ENCODE measurements around the gene AUTS2. TPM values are rescaled to one million over a fixed set of nuclear protein-coding genes. Genes with fewer than 3 reads are reported as not detected.

The AUTS2 gene
- total and polyA plus RNA-seq, 9 of the 15 experiments (the other 6 are each of a cell fraction or from before 2014, with no cell fraction given), result 0.58 TPM; not detected in 8

DNA sequence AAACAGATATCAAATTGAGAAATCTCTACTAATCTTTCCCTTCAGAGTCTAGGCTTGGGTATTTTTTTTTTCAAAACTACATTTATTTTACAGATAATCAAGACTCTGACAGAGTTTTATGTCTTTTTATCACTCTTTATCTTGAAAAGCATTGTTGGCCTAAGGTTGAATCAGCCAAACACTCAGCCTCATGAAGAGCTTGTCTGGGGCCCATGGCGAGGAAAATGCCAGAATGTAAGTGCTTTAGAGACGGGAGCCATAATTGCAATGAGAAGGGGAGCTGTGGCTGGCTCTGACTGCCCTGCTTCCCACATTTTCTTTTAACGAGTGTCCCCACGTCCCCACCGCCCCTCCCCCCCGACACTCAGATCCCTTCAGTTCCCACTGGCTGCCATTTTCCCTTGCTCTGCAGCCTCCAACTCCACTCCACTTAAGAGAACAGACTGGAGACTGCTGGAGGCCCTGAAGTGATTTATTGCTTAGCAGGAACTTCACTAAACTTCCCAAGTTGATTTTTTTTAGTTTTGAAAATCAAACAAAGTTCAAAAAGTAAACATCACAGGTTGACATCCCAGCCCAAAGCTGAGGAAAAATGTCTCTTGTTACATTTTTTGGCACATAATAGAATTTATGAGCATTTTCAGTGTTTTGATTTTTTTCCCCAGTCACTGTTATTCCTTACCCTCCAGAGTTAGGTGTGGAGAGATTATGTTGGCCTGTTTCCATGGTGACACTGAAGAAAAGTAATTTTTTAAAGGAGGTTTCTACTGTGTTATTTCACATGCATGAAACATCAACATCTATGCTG, 896.2 kb downstream of the AUTS2 start:
- ChIA-PET POLR2A (no interaction called here), CTCF (ENCODE audit: low intra/inter-chr PET ratio) (no interaction called here)
- Histone ChIP-seq H3K9ac (ENCODE audit: insufficient read depth in 1 of 2, low read depth in 2 of 2, low read length in 2 of 2) (no peak overlapping the region), H3K27me3 (ENCODE audit: control insufficient read depth in 2 of 2, insufficient read depth in 2 of 2, low read length in 2 of 2) (peaks cover 0 to 1% of the 10 kb centered on the region in 2 experiments; a peak in 2 of 5 replicates), H3K9me3 (replicated peaks; ENCODE audit: control insufficient read depth, insufficient read depth, low read depth, low read length) (no peaks in the 10 kb centered on the region), H3K4me2 (ENCODE audit: insufficient read depth, low read length) (no peak overlapping the region), H3K9me1 (ENCODE audit: control insufficient read depth, insufficient read depth, low read length) (no peaks in the 10 kb centered on the region), H4K20me1 (replicated peaks; ENCODE audit: control insufficient read depth, insufficient read depth, low read length) (no peaks in the 10 kb centered on the region), H3K4me3 (no peak overlapping the region), H3K79me2 (ENCODE audit: control insufficient read depth, insufficient read depth, low read length) (no peaks in the 10 kb centered on the region), H3K27ac (ENCODE audit: extremely low read depth, low read depth, low read length) (no peak overlapping the region), H3K36me3 (ENCODE audit: control insufficient read depth, insufficient read depth, low read length) (no peaks in the 10 kb centered on the region), H2AFZ (ENCODE audit: low read depth, low read length) (no peak overlapping the region), H3K4me1 (replicated peaks in 1 of 2; ENCODE audit: control insufficient read depth in 2 of 2, insufficient read depth in 2 of 2, low read length in 2 of 2) (no peaks in the 10 kb centered on the region)
- FAIRE-seq (no peak), ATAC-seq (no peak), DNase-seq (ENCODE audit: extremely low read depth in 1 of 4, low spot score in 3 of 4) (no peak)
- in situ Hi-C loops (cut with MboI) (no loop called here), intact Hi-C loops (cut with micrococcal nuclease) (no loop called here)
- WGBS (ENCODE audit: insufficient coverage, low coverage, missing lambda C conversion rate), result 3% methylated on average over 6 of the region's 6 CpGs
- TF ChIP-seq, protein P1, sequence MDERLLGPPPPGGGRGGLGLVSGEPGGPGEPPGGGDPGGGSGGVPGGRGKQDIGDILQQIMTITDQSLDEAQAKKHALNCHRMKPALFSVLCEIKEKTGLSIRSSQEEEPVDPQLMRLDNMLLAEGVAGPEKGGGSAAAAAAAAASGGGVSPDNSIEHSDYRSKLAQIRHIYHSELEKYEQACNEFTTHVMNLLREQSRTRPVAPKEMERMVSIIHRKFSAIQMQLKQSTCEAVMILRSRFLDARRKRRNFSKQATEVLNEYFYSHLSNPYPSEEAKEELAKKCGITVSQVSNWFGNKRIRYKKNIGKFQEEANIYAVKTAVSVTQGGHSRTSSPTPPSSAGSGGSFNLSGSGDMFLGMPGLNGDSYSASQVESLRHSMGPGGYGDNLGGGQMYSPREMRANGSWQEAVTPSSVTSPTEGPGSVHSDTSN (CRISPR knock-in tag; IDR thresholded peaks at IDR 0.05; ENCODE audit: low read depth), result no peak
- TF ChIP-seq, protein P1 (tag; conservative IDR thresholded peaks at IDR 0.05; ENCODE audit: low read depth), result peak; percentile 33; the same call in 1 of the 2 replicates
- TF ChIP-seq, protein P2, sequence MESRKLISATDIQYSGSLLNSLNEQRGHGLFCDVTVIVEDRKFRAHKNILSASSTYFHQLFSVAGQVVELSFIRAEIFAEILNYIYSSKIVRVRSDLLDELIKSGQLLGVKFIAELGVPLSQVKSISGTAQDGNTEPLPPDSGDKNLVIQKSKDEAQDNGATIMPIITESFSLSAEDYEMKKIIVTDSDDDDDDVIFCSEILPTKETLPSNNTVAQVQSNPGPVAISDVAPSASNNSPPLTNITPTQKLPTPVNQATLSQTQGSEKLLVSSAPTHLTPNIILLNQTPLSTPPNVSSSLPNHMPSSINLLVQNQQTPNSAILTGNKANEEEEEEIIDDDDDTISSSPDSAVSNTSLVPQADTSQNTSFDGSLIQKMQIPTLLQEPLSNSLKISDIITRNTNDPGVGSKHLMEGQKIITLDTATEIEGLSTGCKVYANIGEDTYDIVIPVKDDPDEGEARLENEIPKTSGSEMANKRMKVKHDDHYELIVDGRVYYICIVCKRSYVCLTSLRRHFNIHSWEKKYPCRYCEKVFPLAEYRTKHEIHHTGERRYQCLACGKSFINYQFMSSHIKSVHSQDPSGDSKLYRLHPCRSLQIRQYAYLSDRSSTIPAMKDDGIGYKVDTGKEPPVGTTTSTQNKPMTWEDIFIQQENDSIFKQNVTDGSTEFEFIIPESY (CRISPR knock-in tag; IDR thresholded peaks at IDR 0.05), result no peak
- TF ChIP-seq RFX1 (IDR thresholded peaks at IDR 0.05), result peak; percentile 30; the same call in 1 of the 2 replicates
- TF ChIP-seq SRSF3 (IDR thresholded peaks at IDR 0.05; ENCODE audit: insufficient read depth, low read length), result no peak
- no TSS peak for BruUV-seq (replicated peaks)
